Measurements from ENCODE around the gene IGF1.

GRCh38 chr12:102385343-102385742 lies 95.0 kb downstream of the IGF1 start:
- TF ChIP-seq CREB1 (IDR thresholded peaks at IDR 0.05; ENCODE audit: low read depth) = no peak
- TF ChIP-seq USF2 (IDR thresholded peaks at IDR 0.05; ENCODE audit: borderline replicate concordance, low read depth, low read length) = no peak
- TF ChIP-seq TBL1XR1 (IDR thresholded peaks at IDR 0.05; ENCODE audit: low read depth, low read length) = no peak
